Inflammatory macrophage (primary cell): ENCODE data around the gene ZFYVE21.
"Not testable (repeated sequence)": the region's sequence is repeated elsewhere in the genome, so short reads cannot be mapped to it uniquely, and the experiment has no call there.

Experiments
- DNase-seq, 2 donors: peaks; one replicate each; pipeline ENCODE4 v3.0.0-alpha.2; 2020 to 2022

The ZFYVE21 gene

DNA sequence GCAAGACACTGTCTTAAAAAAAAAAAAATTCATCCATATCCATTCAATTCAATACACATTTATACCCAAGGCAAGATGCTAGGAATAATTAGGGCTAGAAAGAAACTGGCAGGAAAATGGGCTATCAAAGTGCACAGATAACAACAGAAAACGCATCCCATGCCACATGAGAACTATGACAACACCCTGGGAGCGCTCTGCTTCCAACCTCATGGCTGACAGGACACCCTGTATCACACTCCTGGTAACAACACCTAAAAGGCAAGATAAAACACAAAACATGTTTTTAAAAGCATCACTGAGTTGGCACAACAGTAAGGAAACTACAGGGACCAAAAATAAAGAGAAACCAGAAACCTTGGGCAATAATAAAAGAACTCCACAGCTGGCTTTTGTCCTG is 54.9 kb downstream of the ZFYVE21 start:
- no peak for DNase-seq

DNA sequence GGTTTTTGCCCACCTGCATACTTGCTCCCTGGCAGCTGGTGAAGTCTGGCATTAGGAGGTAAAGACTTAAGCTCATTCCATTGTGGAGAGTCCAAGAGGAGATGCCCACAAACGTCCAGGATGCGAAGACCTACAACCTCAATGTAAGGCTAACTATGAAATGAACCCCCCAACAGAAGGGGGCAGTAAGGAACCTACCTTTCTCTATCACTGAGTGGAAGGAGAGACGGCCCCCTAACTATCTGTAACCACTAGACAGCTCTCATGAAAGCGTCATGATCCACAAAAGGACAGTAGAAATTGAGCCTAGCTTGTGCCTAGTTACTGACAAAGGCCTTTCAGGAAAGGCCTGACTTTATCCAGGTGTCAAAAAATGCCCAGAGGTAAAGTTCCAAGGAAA is 55.3 kb downstream of the ZFYVE21 start:
- DNase-seq = no peak

DNA sequence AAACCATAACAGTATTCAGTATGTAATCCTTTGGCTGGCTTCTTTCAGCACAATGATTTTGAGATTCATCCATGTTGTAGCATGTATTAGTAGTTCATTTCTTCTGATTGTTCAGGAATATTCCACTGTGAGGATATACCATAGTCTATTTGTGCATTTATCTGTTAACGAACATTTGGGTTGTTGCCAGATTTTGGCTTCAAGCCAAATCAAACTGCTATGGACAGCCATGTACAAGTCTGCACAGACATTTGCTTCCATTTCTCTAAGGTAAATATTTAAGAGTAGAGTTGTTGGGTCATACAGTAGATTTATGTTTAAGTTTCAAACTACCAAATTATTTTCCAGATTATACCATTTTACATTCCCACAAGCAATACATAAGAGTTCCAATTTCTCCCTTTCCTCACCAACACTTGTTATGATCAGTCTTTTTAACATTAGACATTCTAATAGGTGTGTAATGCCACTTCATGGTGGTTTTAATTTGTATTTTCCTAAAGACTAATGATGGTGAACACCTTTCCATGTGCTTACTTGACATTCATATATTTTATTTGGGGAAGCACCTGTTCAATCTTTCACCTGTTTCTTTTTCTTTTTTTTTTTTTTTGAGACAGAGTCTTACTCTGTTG is 56.6 kb downstream of the ZFYVE21 start:
- DNase-seq = no peak

DNA sequence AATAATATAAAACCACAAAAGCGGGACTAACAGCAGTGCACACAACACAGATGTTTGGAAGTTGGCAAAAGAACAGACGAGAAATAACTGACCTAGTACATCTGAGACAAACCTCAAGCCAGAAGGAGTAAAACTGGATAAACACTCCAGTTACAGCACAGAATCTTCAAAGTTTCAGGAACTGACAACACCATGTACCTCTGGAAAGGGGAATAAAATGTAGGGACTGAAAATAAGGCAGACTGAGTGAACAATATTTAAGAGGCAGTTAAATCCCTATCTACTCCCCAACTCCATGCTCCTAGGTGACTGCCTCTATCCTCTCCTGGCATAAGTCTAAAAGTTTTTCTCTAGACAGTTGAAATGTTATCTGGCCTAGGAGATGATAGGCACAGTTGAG is 57.9 kb downstream of the ZFYVE21 start:
- DNase-seq = no peak

GRCh38 chr14:103775506-103775905 is 59.9 kb downstream of the ZFYVE21 start:
- DNase-seq = no peak

GRCh38 chr14:103776319-103776718 is 60.7 kb downstream of the ZFYVE21 start:
- DNase-seq = not testable (repeated sequence)

DNA sequence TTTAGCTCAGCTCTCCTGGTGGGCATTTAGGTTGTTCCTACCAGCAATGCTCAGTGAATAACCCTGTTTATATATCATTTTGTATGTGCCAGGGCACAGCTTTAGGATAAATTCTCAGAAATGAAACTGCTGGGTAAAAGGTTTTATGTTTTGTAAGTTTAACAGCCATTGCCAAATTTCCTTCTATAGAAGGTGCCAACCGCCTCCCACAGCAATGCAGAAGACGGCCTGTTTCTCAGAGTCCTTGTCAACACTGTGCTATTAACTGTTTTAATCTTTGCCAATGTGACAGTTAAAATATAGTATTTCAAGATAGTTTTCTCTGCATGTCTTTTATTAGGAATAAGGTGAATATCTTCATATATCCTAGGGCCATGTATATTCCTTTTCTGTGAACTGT is 66.8 kb downstream of the ZFYVE21 start:
- DNase-seq = no peak
